PC-9 (cell line): Measurements from ENCODE around the gene PHEX.

Source experiments
- EZH2 ChIP-seq: fragments of 200-600 bp; sonication (generic); IDR thresholded peaks from 2 replicates; pipeline ENCODE4 v1.8.0; 2017; ENCODE audit warnings: antibody characterized with exemption, low read depth
- TF ChIP-seq, protein P1 (sequence below): fragments of 200-600 bp; sonication (generic); conservative IDR thresholded peaks from 2 replicates; pipeline ENCODE4 v1.6.1; 2017; ENCODE audit warnings: mixed run types, antibody characterized with exemption, mild to moderate bottlenecking, moderate library complexity

DNA sequence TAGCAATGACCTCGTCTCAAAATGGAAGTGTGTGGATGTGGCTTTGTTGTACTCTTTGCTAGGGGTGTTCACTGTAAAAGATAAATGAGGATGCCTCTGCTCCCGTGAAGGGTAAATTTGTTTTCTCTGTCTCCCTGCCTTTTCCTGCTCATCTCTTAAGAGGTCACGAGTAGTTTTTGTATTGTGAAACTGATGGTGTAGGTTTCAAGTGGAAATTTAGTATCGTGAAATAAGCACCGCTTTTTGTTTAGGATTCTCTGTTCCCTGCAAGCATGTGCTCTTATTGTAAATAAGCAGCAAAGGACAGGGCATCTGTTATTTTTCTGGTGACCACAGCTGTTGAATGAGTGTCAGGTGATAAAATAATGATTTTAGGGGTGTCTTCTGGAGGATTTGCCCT is 104.6 kb downstream of the PHEX start:
- TF ChIP-seq, protein P1, sequence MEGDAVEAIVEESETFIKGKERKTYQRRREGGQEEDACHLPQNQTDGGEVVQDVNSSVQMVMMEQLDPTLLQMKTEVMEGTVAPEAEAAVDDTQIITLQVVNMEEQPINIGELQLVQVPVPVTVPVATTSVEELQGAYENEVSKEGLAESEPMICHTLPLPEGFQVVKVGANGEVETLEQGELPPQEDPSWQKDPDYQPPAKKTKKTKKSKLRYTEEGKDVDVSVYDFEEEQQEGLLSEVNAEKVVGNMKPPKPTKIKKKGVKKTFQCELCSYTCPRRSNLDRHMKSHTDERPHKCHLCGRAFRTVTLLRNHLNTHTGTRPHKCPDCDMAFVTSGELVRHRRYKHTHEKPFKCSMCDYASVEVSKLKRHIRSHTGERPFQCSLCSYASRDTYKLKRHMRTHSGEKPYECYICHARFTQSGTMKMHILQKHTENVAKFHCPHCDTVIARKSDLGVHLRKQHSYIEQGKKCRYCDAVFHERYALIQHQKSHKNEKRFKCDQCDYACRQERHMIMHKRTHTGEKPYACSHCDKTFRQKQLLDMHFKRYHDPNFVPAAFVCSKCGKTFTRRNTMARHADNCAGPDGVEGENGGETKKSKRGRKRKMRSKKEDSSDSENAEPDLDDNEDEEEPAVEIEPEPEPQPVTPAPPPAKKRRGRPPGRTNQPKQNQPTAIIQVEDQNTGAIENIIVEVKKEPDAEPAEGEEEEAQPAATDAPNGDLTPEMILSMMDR = no peak
- TF ChIP-seq EZH2 = no peak
